WERI-Rb-1 (cell line): ENCODE measurements around the gene DDX27.

Experiments
- DNase-seq: peaks from one replicate; pipeline ENCODE4 v3.0.0-alpha.2; 2020
- H3K27ac ChIP-seq: fragments of 250-450 bp; sonication (Bioruptor Pico); 2 replicates; pipeline ENCODE4 v1.5.1; 2020; ENCODE audit warnings: mild to moderate bottlenecking, moderate library complexity
- H3K27me3 ChIP-seq: fragments of 250-450 bp; sonication (Bioruptor Pico); 2 replicates; pipeline ENCODE4 v1.5.1; 2021; ENCODE audit warnings: mild to moderate bottlenecking, low read depth, moderate library complexity; ENCODE audit not compliant: insufficient read depth, severe bottlenecking
- H3K36me3 ChIP-seq: fragments of 250-450 bp; sonication (Bioruptor Pico); 2 replicates; pipeline ENCODE4 v1.5.1; 2020; ENCODE audit warnings: mild to moderate bottlenecking, moderate library complexity
- H3K4me3 ChIP-seq: 2 replicates; pipeline ENCODE4 v1.5.1; 2011; ENCODE audit warnings: low read depth, mild to moderate bottlenecking, control low read depth, low read length
- H3K9me3 ChIP-seq: fragments of 250-450 bp; sonication (Bioruptor Pico); 2 replicates; pipeline ENCODE4 v1.5.1; 2021; ENCODE audit warnings: mild to moderate bottlenecking, moderate library complexity; ENCODE audit not compliant: severe bottlenecking
- TF ChIP-seq, protein P1 (sequence below): IDR thresholded peaks from 2 replicates; pipeline ENCODE4 v1.5.1; 2011; ENCODE audit warnings: low read depth, mild to moderate bottlenecking, control low read depth, inconsistent platforms, low read length

DDX27 gene

DNA sequence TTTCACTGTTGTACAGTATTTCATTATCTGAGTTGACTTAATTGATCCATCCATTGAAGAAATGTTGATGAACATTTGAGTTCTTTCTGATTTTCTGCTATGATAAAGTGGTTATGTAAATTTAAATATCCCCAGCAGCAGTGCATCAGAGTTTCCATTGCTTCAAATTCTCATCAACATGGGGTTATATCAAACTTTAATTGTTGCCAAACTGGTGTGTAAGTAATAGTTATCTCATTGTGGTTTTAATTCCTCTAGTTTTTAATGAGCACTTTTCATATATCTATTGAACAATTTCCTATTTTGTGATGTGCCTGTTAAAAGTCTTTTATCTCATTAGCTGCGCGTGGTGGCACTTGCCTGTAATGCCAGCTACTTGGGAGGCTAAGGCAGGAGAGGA is 40.6 kb downstream of the DDX27 start:
- Histone ChIP-seq H3K9me3 (no peaks in the 10 kb centered on the region), H3K36me3 (peaks cover 82% of the 10 kb centered on the region), H3K27me3 (no peaks in the 10 kb centered on the region), H3K27ac (no peak overlapping the region), H3K4me3 (no peak overlapping the region)
- TF ChIP-seq, protein P1, sequence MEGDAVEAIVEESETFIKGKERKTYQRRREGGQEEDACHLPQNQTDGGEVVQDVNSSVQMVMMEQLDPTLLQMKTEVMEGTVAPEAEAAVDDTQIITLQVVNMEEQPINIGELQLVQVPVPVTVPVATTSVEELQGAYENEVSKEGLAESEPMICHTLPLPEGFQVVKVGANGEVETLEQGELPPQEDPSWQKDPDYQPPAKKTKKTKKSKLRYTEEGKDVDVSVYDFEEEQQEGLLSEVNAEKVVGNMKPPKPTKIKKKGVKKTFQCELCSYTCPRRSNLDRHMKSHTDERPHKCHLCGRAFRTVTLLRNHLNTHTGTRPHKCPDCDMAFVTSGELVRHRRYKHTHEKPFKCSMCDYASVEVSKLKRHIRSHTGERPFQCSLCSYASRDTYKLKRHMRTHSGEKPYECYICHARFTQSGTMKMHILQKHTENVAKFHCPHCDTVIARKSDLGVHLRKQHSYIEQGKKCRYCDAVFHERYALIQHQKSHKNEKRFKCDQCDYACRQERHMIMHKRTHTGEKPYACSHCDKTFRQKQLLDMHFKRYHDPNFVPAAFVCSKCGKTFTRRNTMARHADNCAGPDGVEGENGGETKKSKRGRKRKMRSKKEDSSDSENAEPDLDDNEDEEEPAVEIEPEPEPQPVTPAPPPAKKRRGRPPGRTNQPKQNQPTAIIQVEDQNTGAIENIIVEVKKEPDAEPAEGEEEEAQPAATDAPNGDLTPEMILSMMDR: no peak
- DNase-seq: no peak

DNA sequence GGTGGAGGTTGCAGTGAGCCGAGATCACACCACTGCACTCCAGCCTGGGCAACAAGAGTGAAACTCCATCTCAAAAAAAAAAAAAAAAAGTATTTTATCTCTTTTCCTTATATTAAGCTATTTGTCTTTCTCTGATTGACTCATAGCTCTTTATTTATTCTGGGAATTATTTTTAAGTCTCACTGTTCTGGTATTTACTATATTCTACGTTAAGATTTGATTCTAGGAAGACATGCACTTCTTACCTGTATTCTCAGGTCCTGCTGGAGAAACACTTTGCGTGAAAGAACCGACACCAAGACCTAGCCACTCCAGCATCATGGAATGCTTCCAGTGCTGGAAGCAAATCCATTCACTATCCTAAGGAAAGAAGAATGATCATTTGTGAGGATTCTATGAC is 41.0 kb downstream of the DDX27 start:
- no peak for DNase-seq
- no peaks in the 10 kb centered on the region for H3K9me3 ChIP-seq
- peaks cover 83% of the 10 kb centered on the region for H3K36me3 ChIP-seq
- no peak overlapping the region for H3K4me3 ChIP-seq
- TF ChIP-seq, protein P1: no peak
- H3K27me3 ChIP-seq: no peaks in the 10 kb centered on the region
- H3K27ac ChIP-seq: no peak overlapping the region

DNA sequence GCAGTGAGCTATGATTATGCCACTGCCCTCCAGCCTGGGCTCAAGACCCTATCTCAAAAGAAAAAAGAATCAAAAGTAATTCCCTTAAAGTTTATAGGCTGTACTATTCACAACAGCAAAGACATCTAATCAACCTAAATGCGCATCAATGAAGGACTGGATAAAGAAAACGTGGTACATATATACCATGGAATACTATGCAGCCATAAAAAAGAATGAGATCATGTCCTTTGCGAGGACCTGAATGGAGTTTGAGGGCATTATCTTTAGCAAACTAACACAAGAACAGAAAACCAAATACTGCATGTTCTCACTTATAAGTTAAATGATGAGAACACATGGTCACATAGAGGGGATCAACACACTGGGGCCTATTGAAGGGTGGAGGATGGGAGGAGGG is 42.0 kb downstream of the DDX27 start:
- H3K4me3 ChIP-seq: no peak overlapping the region
- peaks cover 82% of the 10 kb centered on the region for H3K36me3 ChIP-seq
- H3K27me3 ChIP-seq: no peaks in the 10 kb centered on the region
- H3K9me3 ChIP-seq: no peaks in the 10 kb centered on the region
- no peak overlapping the region for H3K27ac ChIP-seq
- TF ChIP-seq, protein P1: no peak
- DNase-seq: no peak

DNA sequence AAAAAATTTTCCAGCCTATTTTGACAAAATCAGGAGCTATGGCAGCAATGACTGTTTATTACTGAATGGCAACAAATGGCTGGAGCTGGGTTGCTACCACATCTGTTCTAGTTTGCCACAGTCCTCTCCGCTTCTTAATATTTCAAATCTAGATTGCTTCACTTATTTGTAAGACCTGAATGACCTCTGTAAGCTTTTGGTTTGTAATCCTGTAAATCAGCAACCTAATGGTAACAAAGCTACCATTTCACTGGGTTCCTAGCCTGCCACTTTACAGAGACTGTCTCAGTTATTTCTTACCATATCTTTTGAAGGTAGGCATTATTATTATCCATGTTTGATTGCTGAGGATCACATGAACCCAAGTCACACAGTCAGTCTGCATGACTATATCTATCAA is 43.2 kb downstream of the DDX27 start:
- no peak overlapping the region for H3K4me3 ChIP-seq
- H3K27ac ChIP-seq: no peak overlapping the region
- DNase-seq: no peak
- TF ChIP-seq, protein P1: no peak
- H3K36me3 ChIP-seq: peaks cover 77% of the 10 kb centered on the region
- H3K27me3 ChIP-seq: no peaks in the 10 kb centered on the region
- no peaks in the 10 kb centered on the region for H3K9me3 ChIP-seq

DNA sequence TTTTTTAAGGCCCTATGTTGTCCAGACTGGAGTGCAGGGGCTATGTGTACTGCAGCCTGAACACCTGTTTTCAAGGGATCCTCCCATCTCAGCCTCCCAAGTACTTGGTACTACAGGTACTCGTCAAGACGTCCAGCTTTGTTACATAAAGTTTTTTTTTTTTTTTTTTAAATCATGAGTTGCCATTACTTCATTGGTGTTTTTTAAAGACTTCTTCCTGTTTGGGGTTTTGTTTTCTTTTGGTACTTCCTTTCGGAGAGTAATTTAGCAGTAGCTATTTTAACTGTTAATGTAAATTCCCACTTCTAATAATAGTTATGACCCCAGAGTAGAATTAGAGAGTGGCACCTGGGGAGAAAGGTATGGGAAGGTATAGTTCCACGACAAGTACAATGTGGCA is 48.1 kb downstream of the DDX27 start:
- peaks cover 90% of the 10 kb centered on the region for H3K36me3 ChIP-seq
- H3K27me3 ChIP-seq: no peaks in the 10 kb centered on the region
- no peak for DNase-seq
- H3K9me3 ChIP-seq: no peaks in the 10 kb centered on the region
- H3K27ac ChIP-seq: no peak overlapping the region
- H3K4me3 ChIP-seq: no peak overlapping the region
- TF ChIP-seq, protein P1: no peak

DNA sequence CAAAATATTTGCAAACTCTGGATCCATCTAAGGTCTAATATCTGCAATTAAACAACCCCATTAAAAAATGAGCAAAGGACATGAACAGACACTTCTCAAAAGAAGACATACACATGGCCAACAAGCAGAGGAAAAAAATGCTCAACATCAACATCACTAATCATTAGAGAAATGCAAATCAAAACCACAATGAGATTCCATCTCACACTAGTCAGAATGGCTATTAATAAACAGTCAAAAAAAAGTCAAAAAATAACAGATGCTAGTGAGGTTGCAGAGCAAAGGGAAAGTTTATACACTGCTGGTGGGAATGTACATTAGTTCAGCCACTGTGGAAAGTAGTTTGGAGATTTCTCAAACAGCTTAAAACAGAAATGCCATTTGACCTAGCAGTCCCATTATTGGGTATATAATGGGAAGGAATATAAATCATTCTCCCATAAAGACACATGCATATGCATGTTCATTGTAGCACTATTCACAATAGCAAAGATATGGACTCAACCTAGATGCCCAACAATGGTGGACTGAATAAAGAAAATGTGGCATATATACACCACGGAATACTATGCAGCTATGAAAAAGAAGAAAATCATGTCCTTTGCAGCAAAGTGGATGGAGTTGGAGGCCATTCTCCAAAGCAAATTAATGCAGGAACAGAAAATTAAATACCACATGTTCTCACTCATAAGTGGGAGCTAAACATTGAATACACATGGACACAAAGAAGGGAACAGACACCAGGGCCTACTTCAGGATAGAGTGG is 49.6 kb downstream of the DDX27 start:
- no peaks in the 10 kb centered on the region for H3K27me3 ChIP-seq
- H3K4me3 ChIP-seq: no peak overlapping the region
- TF ChIP-seq, protein P1: no peak
- peaks cover 90% of the 10 kb centered on the region for H3K36me3 ChIP-seq
- no peaks in the 10 kb centered on the region for H3K9me3 ChIP-seq
- DNase-seq: no peak
- H3K27ac ChIP-seq: no peak overlapping the region
